ENCODE data around the gene KRT38. TPM values are rescaled to one million over a fixed set of nuclear protein-coding genes. Genes with fewer than 3 reads are reported as not detected.

Gene KRT38
- total RNA-seq, 1 experiment from 2014 or later = not detected

DNA sequence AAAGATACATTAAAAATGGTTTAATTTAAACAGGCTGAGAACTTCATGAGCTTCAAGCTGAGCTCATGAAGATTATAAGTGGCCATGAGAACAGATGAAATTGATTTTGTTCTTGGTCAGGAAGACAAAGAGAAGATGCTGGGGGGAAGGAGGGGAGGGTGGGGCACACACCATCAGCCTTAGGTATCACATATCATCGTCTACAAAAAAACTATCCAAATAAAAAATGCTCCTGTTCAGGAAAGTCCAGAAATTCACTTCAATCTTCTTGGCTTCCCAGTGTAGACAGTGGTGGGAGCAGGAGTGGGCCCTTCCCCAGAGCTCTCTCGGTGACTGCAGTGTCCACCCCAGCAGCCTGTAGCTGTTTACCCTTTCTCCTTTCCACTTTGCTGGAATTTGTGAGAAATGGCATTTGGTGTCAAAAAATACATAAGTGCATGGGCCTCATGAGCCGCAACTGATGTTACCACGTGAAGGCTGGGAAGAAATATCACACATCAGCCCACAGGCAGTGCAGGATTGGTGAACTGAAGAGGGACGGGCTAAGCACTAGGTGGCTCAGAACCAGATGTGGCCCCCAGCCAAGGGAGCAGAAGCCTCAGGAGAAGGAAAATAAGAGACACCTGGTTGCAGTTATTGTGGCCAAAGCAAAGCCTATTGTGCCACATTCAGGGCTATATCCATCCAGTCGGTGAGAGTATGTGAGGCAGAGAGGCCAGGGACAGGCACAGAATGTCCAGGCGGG, 22.5 kb downstream of the KRT38 start:
- no peak overlapping the region for H4K5ac ChIP-seq (ENCODE audit: insufficient read length, low read depth, low read length)
- H2BK5ac ChIP-seq (ENCODE audit: insufficient read length, low read length) = no peak overlapping the region
- H4K91ac ChIP-seq (ENCODE audit: insufficient read length, low read depth, low read length) = no peak overlapping the region
- no peak overlapping the region for H2AK5ac ChIP-seq (ENCODE audit: insufficient read length, low read length)
- peaks cover 4% of the 10 kb centered on the region for H3K4me1 ChIP-seq (ENCODE audit: insufficient read depth, low read length)
- H3K18ac ChIP-seq (ENCODE audit: insufficient read length, low read depth, low read length) = no peak overlapping the region
- H3K27me3 Mint-ChIP-seq (ENCODE audit: low read depth) = peaks cover 5% of the 10 kb centered on the region
- H3K79me1 ChIP-seq (ENCODE audit: insufficient read depth, low read depth, low read length, poor library complexity, severe bottlenecking) = no peaks in the 10 kb centered on the region
- no peak overlapping the region for H3K14ac ChIP-seq (ENCODE audit: insufficient read depth, low read length)
- H3K36me3 Mint-ChIP-seq (ENCODE audit: insufficient read depth in 1 of 3, low read depth in 3 of 3) = no peaks in the 10 kb centered on the region
- no peaks in the 10 kb centered on the region for H3K9me3 Mint-ChIP-seq
- no peak overlapping the region for H2AFZ ChIP-seq (ENCODE audit: low read length)
- H2BK15ac ChIP-seq (ENCODE audit: low read depth, low read length) = no peak overlapping the region
- TF ChIP-seq, protein P1, sequence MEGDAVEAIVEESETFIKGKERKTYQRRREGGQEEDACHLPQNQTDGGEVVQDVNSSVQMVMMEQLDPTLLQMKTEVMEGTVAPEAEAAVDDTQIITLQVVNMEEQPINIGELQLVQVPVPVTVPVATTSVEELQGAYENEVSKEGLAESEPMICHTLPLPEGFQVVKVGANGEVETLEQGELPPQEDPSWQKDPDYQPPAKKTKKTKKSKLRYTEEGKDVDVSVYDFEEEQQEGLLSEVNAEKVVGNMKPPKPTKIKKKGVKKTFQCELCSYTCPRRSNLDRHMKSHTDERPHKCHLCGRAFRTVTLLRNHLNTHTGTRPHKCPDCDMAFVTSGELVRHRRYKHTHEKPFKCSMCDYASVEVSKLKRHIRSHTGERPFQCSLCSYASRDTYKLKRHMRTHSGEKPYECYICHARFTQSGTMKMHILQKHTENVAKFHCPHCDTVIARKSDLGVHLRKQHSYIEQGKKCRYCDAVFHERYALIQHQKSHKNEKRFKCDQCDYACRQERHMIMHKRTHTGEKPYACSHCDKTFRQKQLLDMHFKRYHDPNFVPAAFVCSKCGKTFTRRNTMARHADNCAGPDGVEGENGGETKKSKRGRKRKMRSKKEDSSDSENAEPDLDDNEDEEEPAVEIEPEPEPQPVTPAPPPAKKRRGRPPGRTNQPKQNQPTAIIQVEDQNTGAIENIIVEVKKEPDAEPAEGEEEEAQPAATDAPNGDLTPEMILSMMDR (conservative IDR thresholded peaks at IDR 0.05) = no peak
- no peak overlapping the region for H2BK20ac ChIP-seq (ENCODE audit: low read depth, low read length, poor library complexity, severe bottlenecking)
- H2BK12ac ChIP-seq (ENCODE audit: insufficient read length, low read depth, low read length) = no peak overlapping the region
- no peak overlapping the region for H2BK120ac ChIP-seq (ENCODE audit: low read depth, low read length, poor library complexity, severe bottlenecking)
- no peak for DNase-seq
- no peak overlapping the region for H3K4me2 ChIP-seq (ENCODE audit: insufficient read depth, insufficient read length, low read length)
- no peak overlapping the region for H3K4me3 Mint-ChIP-seq
- no peaks in the 10 kb centered on the region for H4K20me1 ChIP-seq (ENCODE audit: control insufficient read depth, insufficient read depth, insufficient read length)
- no CpG with 5 or more reads among the region's 7 CpGs for WGBS (ENCODE audit: extremely low coverage, insufficient read length, low lambda C conversion rate)
- H3T11ph ChIP-seq (ENCODE audit: low read length) = no peak overlapping the region
- no peaks in the 10 kb centered on the region for H3K27me3 ChIP-seq (ENCODE audit: insufficient read depth, low read length)
- no peak overlapping the region for H3K27ac Mint-ChIP-seq
- H3K9me3 ChIP-seq (ENCODE audit: control insufficient read depth, low read depth, low read length) = no peaks in the 10 kb centered on the region
- H3K23me2 ChIP-seq (ENCODE audit: insufficient read length, low read depth, low read length, poor library complexity, severe bottlenecking) = no peaks in the 10 kb centered on the region
- peaks cover 15% of the 10 kb centered on the region in 2 experiments for H3K4me1 Mint-ChIP-seq
- H3K9ac ChIP-seq (ENCODE audit: extremely low read depth, insufficient read length, low read length) = no peak overlapping the region
- H3K23ac ChIP-seq (ENCODE audit: insufficient read length, low read depth, low read length) = no peak overlapping the region
- H3K56ac ChIP-seq (ENCODE audit: insufficient read length, low read depth, low read length) = no peak overlapping the region
- H3K4ac ChIP-seq (ENCODE audit: low read depth, low read length) = no peak overlapping the region
- no peak overlapping the region for H4K8ac ChIP-seq (replicated peaks; ENCODE audit: insufficient read length, low read depth, low read length)
- no peak overlapping the region for H3K27ac ChIP-seq (ENCODE audit: insufficient read length, low read depth, low read length)
- no peaks in the 10 kb centered on the region for H3K79me2 ChIP-seq (ENCODE audit: insufficient read depth, low read length)

Measured in H9 (cell line).